OCI-M1 (cell line): ENCODE results near the gene IGFBP5.

Experiments
- DNase-seq: peaks from one replicate; lab custom pipeline; 2025; lab: John Stamatoyannopoulos, UW

The IGFBP5 gene

GRCh38 chr2:216714376-216714775, 19.0 kb upstream of the IGFBP5 start:
- DNase-seq, result no peak

GRCh38 chr2:216713691-216714336, 18.5 kb upstream of the IGFBP5 start:
- no peak for DNase-seq

GRCh38 chr2:216711348-216711747, 16.0 kb upstream of the IGFBP5 start:
- DNase-seq, result no peak

- DNase-seq, result no peak
Observed at GRCh38 chr2:216710551-216711301, 15.4 kb upstream of the IGFBP5 start.

- no peak for DNase-seq
Observed at GRCh38 chr2:216702756-216703155, 7.4 kb upstream of the IGFBP5 start.

GRCh38 chr2:216701544-216701943, 6.2 kb upstream of the IGFBP5 start:
- DNase-seq, result no peak

GRCh38 chr2:216700781-216701180, 5.4 kb upstream of the IGFBP5 start:
- no peak for DNase-seq

GRCh38 chr2:216700088-216700567, 4.8 kb upstream of the IGFBP5 start:
- DNase-seq, result no peak

GRCh38 chr2:216698895-216699294, 3.5 kb upstream of the IGFBP5 start:
- DNase-seq, result peak; percentile 87

GRCh38 chr2:216698293-216698692, 2.9 kb upstream of the IGFBP5 start:
- DNase-seq, result peak; percentile 45

GRCh38 chr2:216696751-216697560, 1.6 kb upstream of the IGFBP5 start:
- peak; percentile 92 for DNase-seq

GRCh38 chr2:216696321-216696720, 972 bp upstream of the IGFBP5 start:
- no peak for DNase-seq

GRCh38 chr2:216694826-216695217, 527 bp downstream of the IGFBP5 start:
- DNase-seq, result no peak

GRCh38 chr2:216694082-216694825, 1.1 kb downstream of the IGFBP5 start:
- DNase-seq, result peak; percentile 77

GRCh38 chr2:216693414-216694080, 1.8 kb downstream of the IGFBP5 start:
- no peak for DNase-seq

GRCh38 chr2:216692636-216693413, 2.5 kb downstream of the IGFBP5 start:
- DNase-seq, result peak; percentile 96

- DNase-seq, result peak; percentile 83
Observed at GRCh38 chr2:216690853-216691741, 4.3 kb downstream of the IGFBP5 start.

- DNase-seq, result no peak
Observed at GRCh38 chr2:216690456-216690852, 4.9 kb downstream of the IGFBP5 start.

- DNase-seq, result no peak
Observed at GRCh38 chr2:216689397-216689796, 6.0 kb downstream of the IGFBP5 start.
